ENCODE data around the gene XCR1.
A peak's percentile ranks its signal among the peaks of the same experiment; 100 is the strongest.
"Not testable (repeated sequence)": the region's sequence is repeated elsewhere in the genome, so short reads cannot be mapped to it uniquely, and the experiment has no call there.

XCR1 gene, protein sequence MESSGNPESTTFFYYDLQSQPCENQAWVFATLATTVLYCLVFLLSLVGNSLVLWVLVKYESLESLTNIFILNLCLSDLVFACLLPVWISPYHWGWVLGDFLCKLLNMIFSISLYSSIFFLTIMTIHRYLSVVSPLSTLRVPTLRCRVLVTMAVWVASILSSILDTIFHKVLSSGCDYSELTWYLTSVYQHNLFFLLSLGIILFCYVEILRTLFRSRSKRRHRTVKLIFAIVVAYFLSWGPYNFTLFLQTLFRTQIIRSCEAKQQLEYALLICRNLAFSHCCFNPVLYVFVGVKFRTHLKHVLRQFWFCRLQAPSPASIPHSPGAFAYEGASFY

DNA sequence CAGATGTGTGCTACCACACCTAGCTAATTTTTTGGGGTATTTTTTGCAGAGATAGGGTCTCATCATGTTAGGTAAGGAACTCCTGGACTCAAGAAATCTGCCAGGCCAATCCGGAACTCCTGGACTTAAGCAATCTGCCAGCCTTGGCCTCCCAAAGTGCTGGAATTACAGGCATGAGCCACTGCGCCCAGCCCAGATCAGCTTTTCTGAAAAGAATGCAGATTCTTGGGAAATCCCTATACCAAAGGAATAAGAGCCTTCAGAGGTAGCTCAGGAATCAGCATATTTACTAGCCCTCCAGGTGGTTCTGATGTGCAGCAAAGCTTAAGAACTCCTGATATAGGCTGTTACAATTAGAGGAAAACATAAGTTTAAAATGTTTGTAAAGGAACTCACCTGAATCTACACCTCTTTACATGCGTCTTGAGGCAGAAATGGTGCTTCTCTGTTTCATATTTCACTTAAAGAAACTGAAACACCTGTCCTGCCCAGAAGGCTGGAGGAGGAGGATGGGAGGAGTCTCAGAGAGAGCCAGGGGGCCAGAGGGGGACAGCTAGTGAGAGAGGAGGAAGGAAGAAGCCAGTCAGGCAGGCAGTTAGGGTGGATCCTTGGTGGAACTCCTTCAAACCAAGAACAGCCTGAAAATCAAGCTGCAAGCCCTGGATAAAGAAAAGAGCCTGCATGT, at the start of gene XCR1:
XCR1 (minus strand) TSS at position 463 of the 685 bp plus-strand sequence. CDS start 5,536 bp downstream, outside the sequence.
- no peak for DNase-seq

DNA sequence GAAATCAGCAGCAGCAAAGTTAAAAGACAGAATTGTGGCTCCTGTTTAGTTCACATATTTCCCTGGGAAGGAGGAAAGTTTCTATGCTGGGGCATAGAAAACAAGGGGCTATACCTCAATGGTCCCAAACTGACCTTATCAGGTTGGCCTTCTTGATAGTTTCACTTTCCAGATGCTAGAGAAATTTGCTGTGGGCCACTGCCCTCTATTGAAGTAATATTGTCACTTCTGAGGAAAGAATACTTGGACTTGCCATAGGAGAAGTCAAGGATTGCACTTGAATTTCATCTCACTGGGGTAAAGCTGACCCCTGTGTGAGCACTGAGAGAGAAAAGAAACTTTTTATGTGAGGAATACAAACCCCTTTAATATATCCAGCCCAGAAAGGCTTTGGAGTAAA, 49.3 kb upstream of the XCR1 start:
- peak; percentile 54 for DNase-seq

DNA sequence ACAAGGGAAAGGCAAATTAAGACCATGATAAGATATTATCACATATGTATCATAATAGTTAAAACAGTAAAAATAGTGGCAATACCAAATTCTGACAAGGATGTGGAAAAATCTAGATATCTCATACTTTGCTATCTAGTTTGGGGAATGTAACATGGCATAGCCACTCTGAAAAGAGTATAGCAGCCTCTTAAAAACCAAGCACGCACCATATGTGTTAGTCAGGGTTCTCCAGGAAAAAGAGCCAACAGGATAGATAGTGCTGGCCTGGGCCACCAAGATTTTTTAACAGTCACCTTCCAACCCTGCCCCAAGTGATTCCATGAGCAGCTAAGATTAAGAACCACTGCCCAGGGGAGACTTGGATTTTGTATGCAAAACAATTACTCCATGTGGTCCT, 48.5 kb upstream of the XCR1 start:
- DNase-seq: no peak

DNA sequence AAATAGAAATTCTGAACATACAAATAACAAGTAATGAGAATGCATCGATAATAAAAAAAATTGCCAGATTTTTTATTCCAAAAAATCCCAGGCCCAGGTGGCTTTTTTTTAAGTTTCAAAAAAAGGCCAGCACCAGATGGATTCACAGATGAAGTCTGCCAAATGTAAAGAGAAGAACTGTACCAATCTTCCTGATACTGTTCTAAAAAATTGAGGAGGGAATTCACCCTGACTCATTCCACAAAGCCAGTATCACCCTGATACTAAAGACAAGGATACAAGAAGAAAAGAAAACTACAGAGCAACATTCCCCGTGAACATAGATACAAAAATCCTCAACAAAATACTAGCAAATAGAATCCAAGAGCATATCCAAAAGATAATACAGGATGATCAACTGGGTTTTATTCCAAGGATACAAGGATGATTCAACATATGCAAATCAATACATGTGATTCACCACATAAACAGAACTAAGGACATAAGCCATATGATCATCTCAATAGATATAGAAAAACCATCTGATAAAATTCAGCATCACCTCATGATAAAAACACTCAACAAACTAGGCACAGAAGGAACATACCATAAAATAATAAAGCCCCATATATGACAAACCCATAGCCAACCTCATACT, 44.1 kb upstream of the XCR1 start:
- no peak for DNase-seq

DNA sequence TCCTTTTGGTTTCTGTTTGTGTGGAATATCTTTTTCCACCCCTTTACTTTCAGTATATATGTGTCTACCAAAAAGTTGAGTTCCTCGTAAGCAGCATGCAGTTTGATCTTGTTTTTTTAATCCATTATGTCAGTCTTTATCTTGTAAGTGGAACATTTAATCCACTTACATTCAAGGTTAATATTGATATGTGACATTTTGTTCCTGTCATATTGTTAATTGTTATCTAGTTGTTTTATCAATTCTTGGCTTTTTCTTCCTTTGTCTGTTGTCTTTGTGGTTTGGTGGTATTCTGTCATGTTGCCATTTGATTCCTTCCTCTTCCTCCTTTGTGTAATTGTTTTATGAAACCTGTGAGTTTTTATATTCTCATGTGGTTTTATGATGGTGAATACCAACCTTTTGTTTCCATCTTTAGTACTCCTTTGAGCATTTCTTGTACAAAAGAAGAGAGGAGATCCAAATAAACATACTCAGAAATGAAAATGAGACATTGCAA, 43.4 kb upstream of the XCR1 start:
- DNase-seq: peak; percentile 50

DNA sequence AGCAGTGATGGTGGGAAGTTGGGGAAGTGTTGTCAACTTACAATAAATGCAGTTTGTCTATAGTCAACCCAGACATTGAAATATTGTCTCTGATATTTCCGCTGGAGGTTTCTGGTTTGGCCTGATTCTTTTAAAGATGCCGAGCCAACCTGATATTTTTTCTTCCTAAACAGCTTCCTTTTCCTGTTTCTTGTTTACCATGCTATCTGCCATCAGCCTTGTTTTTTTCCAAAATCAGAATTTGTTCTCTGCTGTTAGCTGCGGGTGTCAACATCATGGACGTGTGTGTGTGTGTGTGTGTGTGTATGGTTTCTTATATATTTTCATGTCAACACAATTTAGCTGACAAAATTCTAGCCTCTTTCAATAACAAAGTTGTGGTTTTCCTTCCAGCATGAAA, 41.2 kb upstream of the XCR1 start:
- DNase-seq: no peak

DNA sequence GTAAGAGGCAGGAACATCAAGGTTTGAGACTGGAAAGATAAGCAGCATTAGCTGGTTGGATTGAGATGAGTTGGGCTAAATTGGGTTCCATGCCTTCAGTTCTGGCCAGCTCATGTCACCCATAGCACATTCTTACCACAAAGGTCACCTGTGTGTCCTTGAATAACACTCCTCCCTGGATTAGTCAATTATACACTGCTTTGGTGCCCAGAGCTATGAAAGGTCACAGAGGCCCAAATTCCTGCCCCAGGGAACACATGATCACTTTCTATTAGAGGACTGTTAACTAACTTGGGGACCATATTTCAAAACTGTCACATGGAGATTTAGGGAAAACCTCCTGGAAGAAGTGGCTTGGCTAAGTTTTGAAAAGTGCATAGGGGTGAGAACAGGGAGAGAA, 40.1 kb upstream of the XCR1 start:
- DNase-seq: no peak

DNA sequence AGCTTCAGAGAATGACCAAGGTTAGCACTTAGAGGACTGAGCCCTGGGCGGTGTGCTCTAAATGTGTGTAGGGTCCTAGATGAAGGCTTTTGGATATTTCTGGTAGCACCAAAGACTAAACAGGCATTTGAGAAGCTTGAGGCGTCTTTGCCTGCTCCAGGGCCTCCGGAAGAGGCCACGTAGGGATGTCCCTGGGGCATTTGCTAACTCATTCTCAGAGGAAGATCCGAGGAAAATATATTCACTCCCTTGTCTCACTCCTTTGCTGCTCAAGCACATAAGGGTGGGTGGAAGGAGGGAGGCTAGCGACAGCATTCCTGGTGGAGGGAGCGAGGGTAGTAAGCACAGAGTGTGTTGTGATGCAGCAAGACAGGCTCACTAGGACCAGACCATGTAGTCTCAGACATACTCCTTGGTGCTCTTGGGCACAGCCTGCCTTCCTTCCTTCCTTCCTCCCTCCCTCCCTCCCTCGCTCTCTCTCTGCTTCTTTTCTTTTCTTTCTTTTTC, 38.5 kb upstream of the XCR1 start:
- no peak for DNase-seq

DNA sequence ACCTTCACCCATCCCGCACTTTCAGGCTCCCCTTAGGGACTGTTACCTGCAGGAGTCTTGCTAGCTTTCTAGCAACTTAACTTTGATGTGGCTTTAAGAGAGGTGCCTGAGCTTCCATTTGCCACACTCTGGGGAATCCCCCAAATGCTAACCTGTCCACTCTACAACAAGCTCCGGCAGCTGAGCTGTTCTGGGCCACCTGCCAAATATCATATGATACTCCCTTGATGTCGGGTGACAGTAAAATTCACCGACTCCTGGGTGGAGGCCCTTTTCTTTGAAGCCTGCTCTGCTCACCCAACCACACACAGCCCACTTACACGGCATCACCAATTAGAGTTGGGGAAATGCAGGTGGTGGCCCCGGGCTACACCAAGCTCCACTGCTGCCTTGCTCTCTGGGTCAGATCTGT, 38.0 kb upstream of the XCR1 start:
- DNase-seq: no peak

DNA sequence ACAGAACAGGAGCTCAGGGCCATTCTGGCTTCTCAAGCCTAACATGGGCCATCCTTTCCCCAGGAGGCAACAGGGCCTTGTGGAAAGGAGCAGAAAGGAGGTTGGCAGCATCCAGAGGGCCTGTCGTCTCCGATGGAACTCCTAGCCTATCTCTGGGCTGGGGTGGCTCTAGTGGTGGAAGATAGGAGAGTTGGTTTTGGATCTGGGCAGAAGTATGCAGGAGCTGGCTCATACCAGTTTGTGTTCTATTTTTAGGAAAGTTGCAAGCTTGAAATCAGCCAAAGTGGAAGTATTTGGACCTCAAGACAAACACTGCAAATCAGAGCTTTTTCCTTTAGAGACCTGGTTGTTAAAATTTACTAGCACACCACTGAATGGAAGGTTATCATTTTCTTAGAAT, 35.4 kb upstream of the XCR1 start:
- DNase-seq: no peak

DNA sequence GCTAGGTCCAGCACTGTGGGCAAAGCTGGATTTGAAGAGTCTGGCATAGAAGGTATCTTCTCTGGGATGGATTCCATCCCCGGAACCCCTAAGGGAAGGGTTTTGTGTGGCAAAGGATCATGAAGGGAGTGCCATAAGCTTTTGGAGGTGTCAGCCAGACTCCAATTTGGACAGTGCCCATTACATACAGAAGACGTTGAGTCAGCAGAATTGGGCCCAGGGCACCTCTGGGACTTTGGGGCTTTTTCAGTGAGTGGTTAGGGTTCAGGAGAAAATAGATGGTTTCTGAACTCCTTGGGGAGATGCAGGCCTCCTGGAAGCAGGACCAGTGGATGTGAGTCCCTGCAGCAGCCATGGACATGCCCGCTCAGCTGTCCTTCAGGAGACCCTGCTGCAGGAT, 34.6 kb upstream of the XCR1 start:
- no peak for DNase-seq

DNA sequence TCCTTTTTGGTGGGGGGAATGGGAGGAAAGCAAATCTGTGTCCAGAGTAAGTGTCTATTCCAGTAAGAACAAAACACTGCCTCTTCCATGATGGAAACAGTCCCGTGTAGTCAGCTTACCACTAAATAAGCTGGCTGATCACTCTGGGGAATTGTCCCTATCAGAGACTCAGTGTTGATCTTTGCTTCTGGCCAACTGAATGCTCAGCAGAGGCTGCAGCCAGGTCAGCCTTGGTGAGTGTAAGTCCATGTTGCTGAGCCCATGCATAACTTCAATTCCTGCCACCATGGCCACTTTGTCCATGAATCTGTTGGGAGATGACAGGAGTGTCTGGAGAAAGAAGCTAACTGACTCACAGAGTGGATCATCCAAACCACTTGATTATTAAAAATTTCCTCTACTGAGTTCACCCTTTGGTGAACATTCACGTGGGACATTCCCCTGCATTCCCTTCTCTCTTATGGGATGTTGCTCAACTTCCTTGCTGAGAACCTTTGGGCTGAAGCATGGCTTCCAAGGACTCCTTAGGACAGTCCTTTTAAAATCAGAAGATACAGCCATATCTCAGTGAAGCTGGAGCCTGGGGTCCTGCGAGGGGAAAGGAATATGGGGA, 33.9 kb upstream of the XCR1 start:
- no peak for DNase-seq

DNA sequence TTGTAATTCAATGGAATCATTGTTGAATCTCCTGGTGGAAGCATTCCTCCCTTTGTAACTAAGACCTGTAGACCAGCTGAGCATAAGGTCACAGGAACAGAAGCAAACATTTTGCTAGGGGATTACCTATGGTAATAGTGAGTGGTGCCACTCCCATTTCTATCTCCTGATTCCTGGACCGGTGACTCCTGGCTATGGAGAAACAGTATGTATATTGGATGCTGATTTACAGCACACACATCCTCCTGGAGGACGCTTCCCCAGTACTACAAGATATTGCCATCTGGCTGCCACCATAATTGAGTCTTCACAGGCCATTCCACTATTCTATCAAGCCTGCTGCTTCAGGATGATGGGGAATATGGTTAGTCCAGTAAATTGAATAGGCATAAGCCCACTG, 33.3 kb upstream of the XCR1 start:
- DNase-seq: no peak

DNA sequence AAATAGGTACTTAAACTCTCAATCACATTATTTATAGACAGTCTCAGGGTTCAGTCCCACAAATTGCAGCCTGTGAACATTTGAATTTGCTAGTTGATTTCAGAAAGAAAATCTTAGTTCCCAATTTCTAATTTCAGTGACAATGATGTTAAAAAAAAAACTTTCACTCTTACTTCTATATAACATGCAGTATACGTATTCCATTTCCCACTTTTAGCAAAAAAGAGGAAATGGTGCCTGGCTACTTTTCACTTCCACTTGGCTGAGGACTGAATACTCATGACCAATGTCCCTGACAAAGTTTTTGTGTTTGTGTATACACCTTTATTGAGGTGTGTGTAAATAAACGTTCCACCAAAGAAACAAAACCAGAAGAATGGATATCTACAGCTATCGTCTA, 32.1 kb upstream of the XCR1 start:
- peak; percentile 93 for DNase-seq

DNA sequence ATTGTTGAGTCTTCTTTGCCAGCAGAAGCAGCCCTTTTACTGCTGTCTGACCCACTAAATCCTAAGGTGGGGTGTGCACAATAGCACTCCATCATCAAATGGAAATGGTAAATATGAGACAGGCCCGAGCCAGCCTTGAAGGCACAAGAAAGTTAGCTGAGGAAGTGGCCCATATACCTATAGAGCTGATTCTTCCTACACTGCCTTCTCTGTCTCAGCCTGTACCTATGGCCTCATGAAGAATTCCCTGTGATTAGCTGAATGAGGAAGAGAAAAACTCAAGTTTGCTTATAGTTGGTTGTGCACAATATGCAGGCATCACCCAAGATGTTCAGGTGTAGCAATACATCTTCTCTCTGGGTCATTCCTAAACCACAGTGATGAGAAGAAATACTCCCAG, 31.7 kb upstream of the XCR1 start:
- no peak for DNase-seq

DNA sequence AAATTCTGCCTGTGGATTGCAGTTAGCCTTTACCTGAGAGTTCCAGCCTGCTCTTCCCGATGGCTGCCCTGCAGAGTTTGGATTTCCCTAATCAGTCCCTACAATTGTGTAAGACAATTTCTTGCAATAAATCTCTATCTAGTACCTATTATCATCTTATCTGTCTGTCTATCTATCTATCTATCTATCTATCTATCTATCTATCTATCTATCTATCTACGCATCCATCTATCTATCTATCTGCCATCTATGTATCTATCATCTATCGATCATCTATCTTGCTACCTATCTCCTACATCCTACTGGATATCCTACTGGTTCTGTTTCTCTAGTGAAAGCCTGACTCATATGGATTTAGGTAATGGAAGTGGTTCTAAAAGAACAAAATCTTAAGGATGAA, 30.4 kb upstream of the XCR1 start:
- DNase-seq: no peak

DNA sequence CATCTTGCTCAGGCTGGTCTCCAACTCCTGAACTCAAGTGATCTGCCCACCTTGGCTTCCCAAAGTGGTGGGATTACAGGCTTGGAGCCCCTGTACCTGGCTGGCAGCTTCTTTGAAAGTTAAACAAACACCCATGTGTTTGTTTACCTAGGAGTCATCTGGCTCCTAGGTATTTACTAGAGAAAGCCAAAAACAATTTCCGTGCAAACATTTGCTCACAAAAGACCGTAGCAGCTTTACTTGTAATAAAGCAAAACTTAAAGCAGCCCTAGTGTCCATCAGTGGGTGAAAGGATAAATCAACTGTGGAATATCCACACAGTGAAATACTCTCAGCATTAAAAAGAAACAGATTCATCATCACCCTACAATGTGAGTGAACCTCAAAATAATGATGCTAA, 29.4 kb upstream of the XCR1 start:
- no peak for DNase-seq

DNA sequence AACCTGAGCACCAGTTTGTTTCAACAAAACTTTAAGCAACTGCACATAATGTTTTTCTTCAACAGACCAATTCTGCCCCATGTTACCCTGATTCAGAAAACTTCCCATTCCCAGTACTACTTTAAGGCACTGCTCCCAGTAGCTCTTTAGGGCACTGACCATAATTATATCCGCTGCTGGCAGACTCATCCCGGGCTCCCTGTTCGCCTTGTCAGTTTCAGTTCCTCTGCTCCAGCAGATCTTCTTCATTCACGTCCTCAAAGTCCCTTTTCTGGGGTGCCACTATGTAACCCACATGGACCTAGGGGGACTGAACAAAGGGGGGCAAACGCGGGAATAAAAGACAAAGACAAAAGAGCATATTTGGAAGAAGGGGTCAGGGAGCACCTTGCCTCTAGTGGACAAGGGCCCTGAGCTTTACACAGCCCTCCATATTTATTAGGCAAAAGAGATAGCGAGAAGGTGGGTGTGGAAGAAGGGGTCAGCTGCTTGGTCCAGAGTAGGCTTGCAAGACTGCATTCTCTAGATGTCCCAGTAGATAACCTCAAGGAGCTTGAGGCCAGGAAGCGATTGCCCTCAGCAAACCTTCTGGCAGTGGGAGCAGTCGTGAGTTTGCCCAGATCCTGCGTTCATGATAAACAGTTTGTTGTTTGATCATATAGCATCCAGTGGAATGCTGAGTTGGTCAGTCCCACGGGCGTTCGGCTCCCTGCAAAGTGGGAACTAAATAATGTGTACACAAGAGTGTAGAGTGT, 26.7 kb upstream of the XCR1 start:
- peak; percentile 44 for DNase-seq

DNA sequence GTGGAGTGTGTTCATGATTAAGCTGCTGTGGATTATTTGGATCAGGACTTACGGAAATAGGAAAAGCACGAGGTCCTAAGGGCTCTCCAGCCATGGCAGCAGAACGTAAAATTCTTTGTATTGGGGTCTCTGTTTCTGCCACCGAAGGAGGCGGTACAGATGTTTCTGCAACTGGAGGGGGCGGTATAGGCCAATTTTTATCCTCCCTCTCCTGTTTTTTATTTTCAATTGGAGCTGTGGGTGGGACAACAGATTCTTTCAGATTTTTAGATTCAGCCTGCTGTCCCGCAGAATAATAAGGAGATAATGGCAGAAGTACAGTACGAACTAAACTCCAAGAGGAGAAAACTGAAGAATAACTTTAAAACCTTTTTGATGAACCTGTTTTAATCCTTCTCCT, 26.0 kb upstream of the XCR1 start:
- not testable (repeated sequence) for DNase-seq

DNA sequence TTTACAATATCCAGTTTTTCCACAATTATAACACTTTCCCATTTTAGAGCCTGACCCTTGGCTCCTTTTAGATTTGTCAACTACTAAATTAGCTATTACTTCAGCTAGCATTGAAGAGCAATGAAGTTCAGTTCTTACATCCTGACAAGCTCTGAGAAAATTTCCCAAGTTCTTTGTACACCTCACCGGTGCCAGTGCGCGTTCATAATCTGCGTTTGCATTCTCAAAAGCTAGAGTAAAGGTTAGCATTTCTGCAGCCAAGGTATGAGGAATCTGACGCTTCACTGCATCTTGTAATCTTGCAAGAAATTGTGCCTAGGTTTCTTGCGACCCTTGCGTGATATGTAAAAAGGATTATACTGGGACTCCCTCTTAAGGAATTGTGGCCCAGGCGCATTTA, 25.2 kb upstream of the XCR1 start:
- no peak for DNase-seq

DNA sequence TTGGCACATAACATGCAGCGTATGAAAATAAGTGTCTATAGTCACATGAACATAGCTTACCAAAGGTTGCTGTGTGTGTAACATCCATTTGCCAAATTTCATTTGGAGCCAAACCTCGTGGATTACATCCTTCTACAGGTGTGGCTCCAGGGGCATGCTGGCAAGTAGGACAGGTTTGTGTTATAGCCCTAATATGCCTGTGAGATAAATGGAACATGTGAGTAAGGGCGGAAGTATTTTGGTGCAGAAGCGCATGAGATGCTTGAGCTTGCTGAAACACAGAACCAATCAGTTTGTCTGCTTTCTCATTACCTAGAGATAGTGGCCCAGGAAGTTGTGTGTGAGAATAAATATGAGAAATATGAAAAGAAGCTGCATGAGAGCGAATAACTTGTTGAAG, 21.8 kb upstream of the XCR1 start:
- no peak for DNase-seq

DNA sequence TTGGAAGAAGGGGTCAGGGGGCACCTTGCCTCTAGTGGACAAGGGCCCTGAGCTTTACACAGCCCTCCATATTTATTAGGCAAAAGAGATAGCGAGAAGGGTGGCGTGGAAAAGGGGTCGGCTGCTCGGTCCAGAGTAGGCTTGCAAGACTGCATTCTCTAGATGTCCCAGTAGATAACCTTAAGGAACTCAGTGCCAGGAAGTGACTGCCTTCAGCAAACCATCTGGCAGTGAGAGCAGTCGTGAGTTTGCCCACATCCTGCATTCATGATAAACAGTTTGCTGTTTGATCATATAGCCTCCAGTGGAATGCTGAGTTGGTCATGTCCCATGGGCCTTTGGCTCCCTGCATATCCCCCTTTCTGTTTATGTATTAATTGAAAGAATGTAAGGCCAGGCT, 18.9 kb upstream of the XCR1 start:
- peak; percentile 35 for DNase-seq

DNA sequence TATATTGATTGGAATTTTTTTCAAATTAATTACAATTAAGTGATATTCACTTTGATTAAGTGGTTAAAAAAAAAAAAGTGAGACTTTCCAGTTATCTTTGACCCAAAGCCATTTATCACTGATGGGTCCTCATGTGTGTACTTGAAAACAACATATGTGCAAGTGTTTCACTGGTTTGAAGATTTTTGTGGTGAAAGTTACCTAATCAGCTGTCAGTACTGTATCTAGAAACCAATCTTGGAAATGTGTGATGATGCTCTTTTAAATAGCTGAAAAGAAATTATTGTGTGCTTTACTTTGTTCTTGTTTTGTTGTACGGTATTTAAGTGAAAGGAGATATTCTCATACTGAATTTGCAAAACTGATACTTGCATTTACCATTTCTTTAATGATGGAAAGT, 11.6 kb upstream of the XCR1 start:
- DNase-seq: no peak
